Measurements from ENCODE around the gene ERI3.

The ERI3 gene

GRCh38 chr1:44313265-44313918 lies 41.7 kb downstream of the ERI3 start:
- no peak for DNase-seq

GRCh38 chr1:44312399-44313196 lies 42.5 kb downstream of the ERI3 start:
- DNase-seq = no peak

GRCh38 chr1:44310006-44310405 lies 45.1 kb downstream of the ERI3 start:
- DNase-seq = no peak

- DNase-seq = no peak
Measured at GRCh38 chr1:44305962-44306422, 49.1 kb downstream of the ERI3 start.

GRCh38 chr1:44303532-44303931 lies 51.5 kb downstream of the ERI3 start:
- no peak for DNase-seq

GRCh38 chr1:44302541-44302940 lies 52.5 kb downstream of the ERI3 start:
- DNase-seq = no peak

- no peak for DNase-seq
Measured at GRCh38 chr1:44301442-44301841, 53.6 kb downstream of the ERI3 start.

- DNase-seq = no peak
Measured at GRCh38 chr1:44300852-44301251, 54.2 kb downstream of the ERI3 start.

GRCh38 chr1:44297695-44298400 lies 57.2 kb downstream of the ERI3 start:
- no peak for DNase-seq

- no peak for DNase-seq
Measured at GRCh38 chr1:44296806-44297205, 58.3 kb downstream of the ERI3 start.

- DNase-seq = no peak
Measured at GRCh38 chr1:44296086-44296485, 59.0 kb downstream of the ERI3 start.

- DNase-seq = no peak
Measured at GRCh38 chr1:44294588-44295007, 60.5 kb downstream of the ERI3 start.

GRCh38 chr1:44293761-44294315 lies 61.2 kb downstream of the ERI3 start:
- no peak for DNase-seq

GRCh38 chr1:44292651-44293050 lies 62.4 kb downstream of the ERI3 start:
- no peak for DNase-seq

GRCh38 chr1:44290250-44291094 lies 64.6 kb downstream of the ERI3 start:
- DNase-seq = no peak

- no peak for DNase-seq
Measured at GRCh38 chr1:44289530-44289929, 65.5 kb downstream of the ERI3 start.

- no peak for DNase-seq
Measured at GRCh38 chr1:44288883-44289282, 66.2 kb downstream of the ERI3 start.

- DNase-seq = no peak
Measured at GRCh38 chr1:44284184-44284583, 70.9 kb downstream of the ERI3 start.

- DNase-seq = no peak
Measured at GRCh38 chr1:44283524-44284173, 71.4 kb downstream of the ERI3 start.

- no peak for DNase-seq
Measured at GRCh38 chr1:44282704-44283426, 72.2 kb downstream of the ERI3 start.
